Measurements from ENCODE around the gene MEIOB.
"Not testable (repeated sequence)": the region's sequence is repeated elsewhere in the genome, so short reads cannot be mapped to it uniquely, and the experiment has no call there.

The MEIOB gene, protein sequence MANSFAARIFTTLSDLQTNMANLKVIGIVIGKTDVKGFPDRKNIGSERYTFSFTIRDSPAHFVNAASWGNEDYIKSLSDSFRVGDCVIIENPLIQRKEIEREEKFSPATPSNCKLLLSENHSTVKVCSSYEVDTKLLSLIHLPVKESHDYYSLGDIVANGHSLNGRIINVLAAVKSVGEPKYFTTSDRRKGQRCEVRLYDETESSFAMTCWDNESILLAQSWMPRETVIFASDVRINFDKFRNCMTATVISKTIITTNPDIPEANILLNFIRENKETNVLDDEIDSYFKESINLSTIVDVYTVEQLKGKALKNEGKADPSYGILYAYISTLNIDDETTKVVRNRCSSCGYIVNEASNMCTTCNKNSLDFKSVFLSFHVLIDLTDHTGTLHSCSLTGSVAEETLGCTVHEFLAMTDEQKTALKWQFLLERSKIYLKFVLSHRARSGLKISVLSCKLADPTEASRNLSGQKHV

GRCh38 chr16:1871974-1872635 lies at the start of gene MEIOB:
Gene MEIOB, minus strand, starts transcription at chr16:1872164. Its CDS starts 3,989 bp downstream, at chr16:1868175.
- peak in 3 of 14 donors; percentile 2 to 12 (median 4) for DNase-seq

GRCh38 chr16:1920727-1921171 lies 48.8 kb upstream of the MEIOB start:
- DNase-seq: no peak

GRCh38 chr16:1920122-1920521 lies 48.2 kb upstream of the MEIOB start:
- DNase-seq: not testable (repeated sequence)

DNA sequence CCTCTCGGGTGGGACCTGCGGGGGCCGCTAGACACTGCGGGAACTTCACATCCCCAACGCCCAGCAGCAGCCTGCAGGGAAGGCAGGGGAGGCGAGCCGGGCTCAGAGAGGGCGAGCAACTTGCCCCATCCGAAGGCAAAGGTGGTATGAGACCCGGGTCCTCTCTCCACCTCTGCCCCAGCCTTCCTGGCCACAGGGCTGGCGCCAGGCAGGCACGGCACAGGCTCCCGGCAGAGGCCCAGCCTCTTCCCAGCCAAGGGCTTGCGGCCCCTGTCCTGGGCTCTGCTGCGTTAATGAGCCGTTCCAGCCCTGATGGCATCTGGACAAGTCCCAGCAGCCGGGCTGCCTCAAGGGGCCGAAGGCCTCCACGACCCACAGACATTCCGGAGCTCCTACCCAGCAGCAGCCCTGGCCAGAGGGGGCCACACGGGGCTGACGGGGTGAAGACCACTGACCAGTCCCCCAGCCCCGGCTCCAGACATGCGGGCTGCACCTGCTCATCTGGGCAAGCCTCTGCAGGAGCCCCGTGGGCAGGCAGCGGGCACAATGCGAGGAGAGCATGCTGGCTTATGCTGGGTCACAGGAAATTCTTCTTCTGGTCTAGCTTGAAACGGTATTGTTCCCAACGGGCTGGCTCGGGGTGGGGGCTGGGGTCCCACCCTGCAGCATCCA lies 47.5 kb upstream of the MEIOB start:
- DNase-seq: no peak

DNA sequence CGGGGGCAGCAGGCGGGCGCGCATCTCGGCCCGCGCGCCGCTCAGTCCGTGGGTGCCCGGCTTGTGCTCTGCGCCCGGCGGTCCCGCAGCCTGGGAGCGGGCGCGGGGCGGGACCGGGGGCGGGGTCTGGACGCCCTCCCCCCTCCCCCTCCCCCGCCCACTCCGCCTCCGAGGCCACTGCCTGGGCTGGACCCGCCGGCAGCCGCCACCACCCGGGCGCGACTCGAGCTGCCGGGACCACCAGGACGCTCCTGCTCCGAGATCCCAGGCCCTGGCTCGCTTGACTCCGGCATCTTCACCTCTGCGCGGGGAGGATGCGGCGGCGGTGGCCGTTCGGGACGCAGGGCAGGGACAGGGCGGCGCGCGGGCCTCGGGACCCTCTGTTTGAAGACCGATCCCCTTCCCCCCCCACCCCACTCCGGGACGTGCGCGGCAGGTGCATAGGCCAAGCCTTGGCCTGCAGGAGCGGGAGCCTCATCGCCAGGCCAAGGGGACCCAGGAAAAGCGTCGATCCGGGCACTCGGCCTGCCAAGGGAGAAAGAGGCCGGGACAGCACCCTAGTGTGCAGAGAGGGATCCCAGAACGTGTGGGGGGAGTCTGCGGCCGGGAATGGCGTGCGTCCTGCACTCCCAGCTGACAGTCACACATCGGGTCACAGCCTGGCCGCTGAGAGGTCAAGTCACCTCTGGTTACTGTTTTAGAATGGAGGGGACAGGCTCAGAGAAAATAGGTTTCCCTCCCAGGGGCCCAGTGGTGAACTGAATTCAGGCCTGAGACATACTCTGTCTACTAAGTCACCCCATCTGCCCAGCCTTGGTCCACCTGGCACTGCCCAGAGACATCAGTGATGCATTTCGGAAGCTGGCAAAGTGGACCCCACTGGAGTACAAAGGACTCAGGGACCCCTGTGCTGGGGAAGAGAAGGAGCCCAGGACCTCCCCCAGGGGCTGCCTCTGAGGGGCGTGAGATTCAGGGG lies 46.7 kb upstream of the MEIOB start, which contains the start of gene HS3ST6:
Gene HS3ST6 (minus strand): TSS at position 65 of the 976 bp plus-strand sequence. CDS start 92 bp downstream, outside the sequence.
- no peak for DNase-seq

GRCh38 chr16:1917665-1918350 lies 45.8 kb upstream of the MEIOB start:
- DNase-seq: no peak

DNA sequence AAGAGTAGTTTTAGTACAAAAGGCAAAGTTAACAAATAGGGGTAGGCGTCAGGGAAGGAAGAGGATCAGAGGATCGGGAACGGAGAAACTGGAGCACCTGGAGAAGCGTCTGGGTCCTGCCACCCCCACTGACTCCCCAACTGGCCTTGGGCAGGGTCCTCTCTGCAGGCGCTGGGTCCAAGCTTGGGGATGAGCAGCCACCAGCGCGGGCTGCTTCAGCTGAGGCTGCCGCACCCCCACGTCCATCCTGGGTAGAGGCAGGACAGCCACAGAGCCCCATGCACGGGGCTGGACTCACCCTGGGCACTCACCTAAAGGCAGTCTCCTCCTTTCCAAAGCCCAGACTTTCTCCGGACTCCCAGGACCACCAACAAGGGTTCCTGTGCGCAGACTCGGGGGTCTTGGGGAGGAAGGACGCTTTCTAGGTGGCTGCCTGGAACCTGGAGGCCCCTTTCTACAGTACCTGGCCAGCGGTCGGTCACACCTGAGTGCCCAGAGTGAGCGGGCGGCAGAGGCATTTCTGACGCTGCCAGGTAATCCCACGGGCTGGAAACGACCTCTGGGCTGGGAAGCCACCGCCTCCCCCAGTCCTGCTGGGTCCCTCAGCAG lies 45.2 kb upstream of the MEIOB start:
- no peak for DNase-seq

DNA sequence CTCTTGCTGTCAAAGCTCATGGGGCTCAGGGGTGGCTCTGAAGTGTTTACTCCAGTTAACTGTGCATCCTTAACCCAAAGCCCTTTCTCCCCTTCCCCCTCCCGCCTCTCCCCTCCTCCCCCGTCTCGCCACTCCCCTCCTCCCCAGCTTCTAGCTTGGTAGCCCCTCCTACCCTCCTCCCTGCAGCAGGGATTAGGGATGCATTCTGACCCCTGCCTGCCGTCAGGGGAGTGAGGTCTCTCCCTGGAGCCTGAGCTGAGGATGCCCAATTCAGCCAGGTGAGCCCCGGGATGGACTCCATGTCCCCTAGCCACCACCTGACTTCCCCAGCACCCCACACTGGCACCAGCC lies 44.7 kb upstream of the MEIOB start:
- DNase-seq: no peak

GRCh38 chr16:1915732-1916639 lies 44.0 kb upstream of the MEIOB start:
- DNase-seq: no peak

DNA sequence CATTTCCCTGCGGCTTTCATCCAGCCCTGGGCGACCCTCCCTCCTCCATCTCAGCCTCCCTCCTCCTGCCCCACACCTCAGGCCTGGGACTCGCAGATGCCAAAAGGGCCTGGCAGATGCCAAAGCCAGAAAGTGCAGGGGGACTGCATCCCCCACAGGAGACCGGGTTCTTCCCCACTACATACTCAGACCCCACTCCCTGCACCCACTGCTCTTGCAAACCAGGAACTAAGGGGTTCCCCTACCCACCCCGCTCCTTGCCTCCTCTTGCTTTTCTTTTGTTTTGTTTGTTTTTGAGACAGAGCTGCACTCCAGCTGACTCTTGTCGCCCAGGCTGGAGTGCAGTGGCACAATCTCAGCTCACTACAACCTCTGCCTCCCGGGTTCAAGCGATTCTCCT lies 43.0 kb upstream of the MEIOB start:
- no peak for DNase-seq

DNA sequence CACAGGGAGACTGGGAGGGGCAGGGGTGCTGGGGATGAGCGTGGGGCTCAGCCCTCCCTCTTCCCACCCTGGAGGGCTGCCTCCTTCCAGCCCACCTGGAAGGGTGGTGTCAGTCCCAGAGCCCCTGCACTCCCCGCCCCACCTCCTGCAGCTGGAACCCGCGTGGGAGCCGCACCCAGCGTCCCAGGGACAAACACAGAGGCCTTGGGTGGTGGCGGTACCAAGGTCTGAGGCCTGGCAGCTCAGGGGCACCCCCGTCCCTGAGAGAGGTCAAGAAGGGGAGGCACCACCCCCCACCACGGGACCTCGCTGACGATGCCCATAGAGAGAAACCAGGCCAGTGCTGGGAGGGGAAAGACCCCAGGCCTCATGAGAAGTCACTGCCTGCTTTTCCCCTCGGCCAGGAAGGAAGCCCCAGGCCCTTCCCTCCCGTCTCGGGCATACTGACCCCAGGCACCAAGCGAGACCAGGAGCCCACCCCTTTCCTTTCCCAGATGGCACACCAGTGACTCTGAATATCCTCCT lies 42.2 kb upstream of the MEIOB start:
- DNase-seq: no peak

DNA sequence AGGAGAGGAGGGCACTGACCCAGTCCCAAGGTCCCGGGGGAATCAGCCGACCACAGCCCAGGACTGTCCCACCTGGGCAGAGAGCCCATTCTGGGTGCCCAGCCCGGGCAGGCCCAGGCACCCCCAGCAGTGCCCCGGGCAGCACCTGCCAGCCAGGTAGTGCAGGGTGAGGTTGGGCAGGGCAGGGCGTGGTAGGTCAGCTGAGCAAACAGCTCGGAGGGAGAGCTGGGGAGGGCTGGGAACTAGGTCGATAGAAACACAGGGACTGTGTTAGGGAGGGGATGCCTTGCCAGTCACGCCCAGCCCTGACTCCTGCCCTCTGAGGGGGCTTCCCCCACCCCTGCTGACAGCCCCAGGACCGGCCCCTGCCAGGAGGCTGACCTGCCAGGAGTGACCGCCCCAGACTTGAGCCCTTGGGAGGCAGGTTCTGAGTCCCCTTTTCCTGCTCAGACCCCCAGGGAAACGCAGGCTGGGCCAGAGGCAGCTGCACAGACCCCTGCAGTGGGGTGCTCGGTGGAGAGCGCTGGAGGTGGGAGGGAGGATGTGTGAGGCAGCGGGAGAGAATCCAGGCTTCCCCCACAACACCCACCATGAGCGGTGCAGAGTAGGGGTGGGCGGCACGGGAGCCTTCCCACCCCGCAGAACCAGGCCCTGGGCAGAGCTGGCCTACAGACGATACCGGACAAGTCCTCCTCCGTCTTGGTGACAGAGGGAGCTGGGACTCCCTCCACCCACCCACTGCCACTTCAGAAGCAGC lies 41.5 kb upstream of the MEIOB start:
- no peak for DNase-seq

DNA sequence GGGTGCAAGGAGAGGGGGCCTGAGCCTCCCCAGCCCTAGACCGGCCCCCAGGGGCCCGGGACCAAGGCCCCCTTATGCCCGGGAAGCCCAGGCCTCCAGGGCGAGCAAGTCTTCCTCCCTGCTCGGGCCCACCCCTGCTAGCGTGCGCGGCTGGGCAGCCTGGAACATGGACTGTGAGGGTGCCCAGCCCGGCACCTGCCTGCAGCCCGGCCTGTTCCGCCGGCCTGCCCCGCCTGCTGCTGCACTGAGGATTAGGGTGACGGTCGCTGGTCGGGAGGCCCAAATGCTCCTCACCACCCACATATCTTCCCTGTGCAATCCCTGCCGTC lies 40.2 kb upstream of the MEIOB start:
- DNase-seq: no peak

- no peak for DNase-seq
These were observed 39.7 kb upstream of the MEIOB start for GRCh38 chr16:1911467-1912214.

DNA sequence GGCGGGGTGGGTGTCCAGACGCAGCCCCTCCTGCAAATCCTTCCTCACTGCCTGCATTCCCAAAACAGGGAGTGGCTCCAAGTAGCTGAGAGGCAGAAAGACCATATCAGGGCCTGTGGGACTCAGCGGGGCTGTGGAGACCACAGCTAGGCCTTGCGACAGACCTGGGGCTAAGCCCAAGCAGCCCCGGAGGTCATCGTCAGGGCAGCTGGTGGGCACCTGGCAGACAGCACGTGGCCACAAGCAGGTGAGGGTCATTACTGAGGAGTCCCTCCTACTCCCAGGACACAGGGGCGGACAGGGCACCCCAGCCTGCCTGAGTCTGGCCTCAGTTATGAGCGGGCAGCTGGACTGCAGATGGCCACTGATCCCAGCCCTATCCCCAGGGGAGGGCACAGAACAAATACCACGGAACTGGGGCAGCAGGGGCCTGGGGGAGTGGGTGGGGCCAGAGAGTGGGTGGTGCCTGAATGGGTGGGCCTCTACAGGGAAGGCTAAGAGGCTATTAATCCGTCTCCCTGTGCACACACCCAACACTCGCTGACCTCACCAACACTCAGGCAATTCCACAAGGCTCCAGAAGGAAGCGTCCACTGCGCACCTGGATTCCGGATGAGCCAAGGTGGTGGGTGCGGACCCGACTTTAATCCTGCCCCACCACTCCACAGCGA lies 37.7 kb upstream of the MEIOB start:
- no peak for DNase-seq

DNA sequence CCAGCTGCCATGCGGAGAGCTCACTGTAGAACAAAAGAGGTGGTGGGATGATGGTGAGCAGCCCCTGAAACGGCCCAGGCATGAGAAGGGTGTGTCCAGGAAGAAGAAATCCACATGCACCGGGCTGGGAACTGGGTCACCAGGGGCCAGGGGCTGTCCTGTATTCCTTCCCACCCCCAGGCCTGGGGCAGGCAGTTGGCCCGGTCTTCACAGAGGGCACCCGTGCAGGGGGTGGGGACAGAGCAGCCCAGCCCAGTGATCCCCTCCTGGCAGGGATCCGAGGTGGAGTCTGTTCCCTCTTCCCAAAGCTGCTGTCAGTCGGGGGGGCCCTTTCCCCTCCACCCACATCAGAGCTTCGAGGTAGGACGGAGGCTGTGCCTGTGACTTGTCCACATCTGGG lies 37.0 kb upstream of the MEIOB start:
- DNase-seq: no peak

GRCh38 chr16:1908184-1908583 lies 36.2 kb upstream of the MEIOB start:
- no peak for DNase-seq
